Islet of Langerhans (tissue), 1 donor: ENCODE measurements around the gene IWS1.
"Not testable (repeated sequence)": the region's sequence is repeated elsewhere in the genome, so short reads cannot be mapped to it uniquely, and the experiment has no call there.

ENCODE experiments used
- FAIRE-seq: peaks from one replicate; lab custom pipeline; 2011; peaks lifted over from hg19 to GRCh38; lab: Jason Lieb, UNC

The IWS1 gene

GRCh38 chr2:127526132-127527000, at the start of gene IWS1:
Gene IWS1, minus strand, starts transcription at chr2:127526489. Its CDS starts 281 bp downstream, at chr2:127526208.
- FAIRE-seq: peak; percentile 47

GRCh38 chr2:127575941-127576432, 49.7 kb upstream of the IWS1 start:
- FAIRE-seq: no peak

GRCh38 chr2:127575185-127575765, 49.0 kb upstream of the IWS1 start:
- FAIRE-seq: no peak

GRCh38 chr2:127574656-127575055, 48.4 kb upstream of the IWS1 start:
- no peak for FAIRE-seq

- FAIRE-seq: no peak
These were observed 47.5 kb upstream of the IWS1 start for GRCh38 chr2:127573771-127574170.

- FAIRE-seq: no peak
These were observed 47.0 kb upstream of the IWS1 start for GRCh38 chr2:127573298-127573697.

GRCh38 chr2:127572841-127573240, 46.6 kb upstream of the IWS1 start:
- FAIRE-seq: no peak

- FAIRE-seq: not testable (repeated sequence)
These were observed 46.1 kb upstream of the IWS1 start for GRCh38 chr2:127572352-127572751.

- no peak for FAIRE-seq
These were observed 44.3 kb upstream of the IWS1 start for GRCh38 chr2:127570282-127571250.

GRCh38 chr2:127569666-127570065, 43.4 kb upstream of the IWS1 start:
- no peak for FAIRE-seq

- FAIRE-seq: no peak
These were observed 41.8 kb upstream of the IWS1 start for GRCh38 chr2:127568128-127568527.

GRCh38 chr2:127567351-127567854, 41.1 kb upstream of the IWS1 start:
- no peak for FAIRE-seq

GRCh38 chr2:127566576-127566975, 40.3 kb upstream of the IWS1 start:
- no peak for FAIRE-seq

- FAIRE-seq: no peak
These were observed 39.8 kb upstream of the IWS1 start for GRCh38 chr2:127566139-127566417.

GRCh38 chr2:127565261-127566138, 39.2 kb upstream of the IWS1 start:
- no peak for FAIRE-seq

GRCh38 chr2:127564429-127565260, 38.4 kb upstream of the IWS1 start:
- no peak for FAIRE-seq

- FAIRE-seq: no peak
These were observed 37.5 kb upstream of the IWS1 start for GRCh38 chr2:127563458-127564428.

- no peak for FAIRE-seq
These were observed 36.6 kb upstream of the IWS1 start for GRCh38 chr2:127562936-127563335.

GRCh38 chr2:127561371-127561770, 35.1 kb upstream of the IWS1 start:
- FAIRE-seq: no peak
